ENCODE measurements around the gene GMDS. TPM values are rescaled to one million over a fixed set of nuclear protein-coding genes. Genes with fewer than 3 reads are reported as not detected.

Gene GMDS
- total RNA-seq, 1 experiment from 2014 or later = 27.6 TPM

DNA sequence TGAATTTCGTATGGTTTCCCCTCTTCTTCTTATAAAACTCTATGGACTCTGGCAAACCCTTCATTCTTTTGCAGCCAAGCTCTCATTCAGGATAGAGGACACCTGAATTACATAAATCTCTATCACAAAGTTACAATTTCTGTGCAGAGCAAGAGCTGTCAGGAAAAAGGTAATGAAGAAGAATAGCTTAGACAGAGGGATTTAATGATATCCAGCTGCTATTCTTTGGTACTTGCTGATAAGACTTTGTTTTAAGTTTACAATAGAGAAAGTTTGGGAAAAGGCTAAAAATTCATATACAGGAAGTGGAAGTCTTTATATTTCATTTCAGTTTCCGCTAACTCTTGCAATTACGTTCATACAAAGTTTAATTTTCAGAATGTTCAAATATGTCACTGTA lies 408.7 kb downstream of the GMDS start:
- no CpG with 5 or more reads among the region's 3 CpGs for WGBS (ENCODE audit: extremely low coverage, insufficient read length, low lambda C conversion rate)
- Histone ChIP-seq H3K9ac (ENCODE audit: extremely low read depth, insufficient read length, low read length) (no peak overlapping the region), H3K79me2 (ENCODE audit: insufficient read depth, low read length) (no peaks in the 10 kb centered on the region), H2BK5ac (ENCODE audit: insufficient read length, low read length) (no peak overlapping the region), H2BK20ac (ENCODE audit: low read depth, low read length, poor library complexity, severe bottlenecking) (no peak overlapping the region), H3K79me1 (ENCODE audit: insufficient read depth, low read depth, low read length, poor library complexity, severe bottlenecking) (no peaks in the 10 kb centered on the region), H2AFZ (ENCODE audit: low read length) (no peak overlapping the region), H3T11ph (ENCODE audit: low read length) (no peak overlapping the region), H3K4ac (ENCODE audit: low read depth, low read length) (no peak overlapping the region), H2BK120ac (ENCODE audit: low read depth, low read length, poor library complexity, severe bottlenecking) (no peak overlapping the region), H2BK15ac (ENCODE audit: low read depth, low read length) (no peak overlapping the region), H3K23me2 (ENCODE audit: insufficient read length, low read depth, low read length, poor library complexity, severe bottlenecking) (no peaks in the 10 kb centered on the region), H3K18ac (ENCODE audit: insufficient read length, low read depth, low read length) (no peak overlapping the region), H3K23ac (ENCODE audit: insufficient read length, low read depth, low read length) (no peak overlapping the region), H2BK12ac (ENCODE audit: insufficient read length, low read depth, low read length) (no peak overlapping the region), H3K4me2 (ENCODE audit: insufficient read depth, insufficient read length, low read length) (no peak overlapping the region), H2AK5ac (ENCODE audit: insufficient read length, low read length) (no peak overlapping the region), H3K56ac (ENCODE audit: insufficient read length, low read depth, low read length) (no peak overlapping the region), H3K27me3 (ENCODE audit: insufficient read depth, low read length) (no peaks in the 10 kb centered on the region), H4K91ac (ENCODE audit: insufficient read length, low read depth, low read length) (no peak overlapping the region), H4K5ac (ENCODE audit: insufficient read length, low read depth, low read length) (no peak overlapping the region), H3K27ac (ENCODE audit: insufficient read length, low read depth, low read length) (no peak overlapping the region), H3K14ac (ENCODE audit: insufficient read depth, low read length) (no peak overlapping the region), H3K9me3 (ENCODE audit: control insufficient read depth, low read depth, low read length) (no peaks in the 10 kb centered on the region), H3K4me1 (ENCODE audit: insufficient read depth, low read length) (peaks cover 3% of the 10 kb centered on the region; the same call in 1 of the 2 replicates), H4K20me1 (ENCODE audit: control insufficient read depth, insufficient read depth, insufficient read length) (no peaks in the 10 kb centered on the region), H4K8ac (replicated peaks; ENCODE audit: insufficient read length, low read depth, low read length) (no peak overlapping the region)
- no peak overlapping the region for H3K27ac Mint-ChIP-seq
- H3K27me3 Mint-ChIP-seq (ENCODE audit: low read depth) = no peaks in the 10 kb centered on the region
- no peak for DNase-seq
- H3K4me3 Mint-ChIP-seq = no peak overlapping the region
- no peaks in the 10 kb centered on the region for H3K9me3 Mint-ChIP-seq
- peaks cover 52 to 57% of the 10 kb centered on the region in 2 experiments for H3K4me1 Mint-ChIP-seq
- H3K36me3 Mint-ChIP-seq (ENCODE audit: insufficient read depth in 1 of 3, low read depth in 3 of 3) = no peaks in the 10 kb centered on the region
- TF ChIP-seq, protein P1, sequence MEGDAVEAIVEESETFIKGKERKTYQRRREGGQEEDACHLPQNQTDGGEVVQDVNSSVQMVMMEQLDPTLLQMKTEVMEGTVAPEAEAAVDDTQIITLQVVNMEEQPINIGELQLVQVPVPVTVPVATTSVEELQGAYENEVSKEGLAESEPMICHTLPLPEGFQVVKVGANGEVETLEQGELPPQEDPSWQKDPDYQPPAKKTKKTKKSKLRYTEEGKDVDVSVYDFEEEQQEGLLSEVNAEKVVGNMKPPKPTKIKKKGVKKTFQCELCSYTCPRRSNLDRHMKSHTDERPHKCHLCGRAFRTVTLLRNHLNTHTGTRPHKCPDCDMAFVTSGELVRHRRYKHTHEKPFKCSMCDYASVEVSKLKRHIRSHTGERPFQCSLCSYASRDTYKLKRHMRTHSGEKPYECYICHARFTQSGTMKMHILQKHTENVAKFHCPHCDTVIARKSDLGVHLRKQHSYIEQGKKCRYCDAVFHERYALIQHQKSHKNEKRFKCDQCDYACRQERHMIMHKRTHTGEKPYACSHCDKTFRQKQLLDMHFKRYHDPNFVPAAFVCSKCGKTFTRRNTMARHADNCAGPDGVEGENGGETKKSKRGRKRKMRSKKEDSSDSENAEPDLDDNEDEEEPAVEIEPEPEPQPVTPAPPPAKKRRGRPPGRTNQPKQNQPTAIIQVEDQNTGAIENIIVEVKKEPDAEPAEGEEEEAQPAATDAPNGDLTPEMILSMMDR (conservative IDR thresholded peaks at IDR 0.05) = no peak
